ENCODE measurements around the gene AUTS2.

DNA sequence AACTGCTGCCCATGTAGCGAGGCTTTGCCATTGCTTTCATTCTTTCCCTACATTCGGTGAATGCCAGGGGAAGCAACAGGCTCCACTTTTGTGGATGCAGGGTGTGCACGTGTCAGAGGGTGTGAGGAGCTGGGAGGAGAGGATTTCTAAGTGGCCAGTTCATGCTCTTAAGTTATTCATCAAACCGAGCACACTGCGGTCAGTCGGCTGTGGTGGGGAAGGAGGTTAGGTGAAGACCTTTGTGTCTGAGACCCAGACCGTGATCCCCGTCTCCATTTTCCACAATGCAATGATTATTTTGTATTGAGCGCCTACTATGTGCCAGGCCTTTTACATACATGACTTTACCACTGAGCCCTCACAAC lies 1095.0 kb downstream of the AUTS2 start:
- TF ChIP-seq ETV6 (CRISPR knock-in tag; IDR thresholded peaks at IDR 0.05) = no peak
- TF ChIP-seq, protein P1, sequence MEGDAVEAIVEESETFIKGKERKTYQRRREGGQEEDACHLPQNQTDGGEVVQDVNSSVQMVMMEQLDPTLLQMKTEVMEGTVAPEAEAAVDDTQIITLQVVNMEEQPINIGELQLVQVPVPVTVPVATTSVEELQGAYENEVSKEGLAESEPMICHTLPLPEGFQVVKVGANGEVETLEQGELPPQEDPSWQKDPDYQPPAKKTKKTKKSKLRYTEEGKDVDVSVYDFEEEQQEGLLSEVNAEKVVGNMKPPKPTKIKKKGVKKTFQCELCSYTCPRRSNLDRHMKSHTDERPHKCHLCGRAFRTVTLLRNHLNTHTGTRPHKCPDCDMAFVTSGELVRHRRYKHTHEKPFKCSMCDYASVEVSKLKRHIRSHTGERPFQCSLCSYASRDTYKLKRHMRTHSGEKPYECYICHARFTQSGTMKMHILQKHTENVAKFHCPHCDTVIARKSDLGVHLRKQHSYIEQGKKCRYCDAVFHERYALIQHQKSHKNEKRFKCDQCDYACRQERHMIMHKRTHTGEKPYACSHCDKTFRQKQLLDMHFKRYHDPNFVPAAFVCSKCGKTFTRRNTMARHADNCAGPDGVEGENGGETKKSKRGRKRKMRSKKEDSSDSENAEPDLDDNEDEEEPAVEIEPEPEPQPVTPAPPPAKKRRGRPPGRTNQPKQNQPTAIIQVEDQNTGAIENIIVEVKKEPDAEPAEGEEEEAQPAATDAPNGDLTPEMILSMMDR (IDR thresholded peaks at IDR 0.05) = no peak
- TF ChIP-seq SP1 (CRISPR knock-in tag; conservative IDR thresholded peaks at IDR 0.05) = no peak
